Parathyroid adenoma (tissue), 2 donors: ENCODE measurements around the gene PI4K2A.

ENCODE experiments used
- H2AFZ ChIP-seq: fragments of 300-600 bp; sonication (generic); one replicate; pipeline ENCODE4 v1.7.0; 2017; ENCODE audit warnings: antibody characterized with exemption, mild to moderate bottlenecking
- H3K27ac ChIP-seq: fragments of 300-600 bp; sonication (generic); one replicate; pipeline ENCODE4 v1.7.0; 2017
- H3K27me3 ChIP-seq: fragments of 300-600 bp; sonication (generic); one replicate; pipeline ENCODE4 v1.7.0; 2017; ENCODE audit warnings: low read length; ENCODE audit not compliant: control insufficient read depth, insufficient read depth
- H3K36me3 ChIP-seq: fragments of 300-600 bp; sonication (generic); one replicate; pipeline ENCODE4 v1.7.0; 2017; ENCODE audit warnings: low read length; ENCODE audit not compliant: control insufficient read depth, insufficient read depth
- H3K4me1 ChIP-seq: fragments of 300-600 bp; sonication (generic); one replicate; pipeline ENCODE4 v1.7.0; 2017; ENCODE audit warnings: control low read depth
- H3K4me2 ChIP-seq: fragments of 300-600 bp; sonication (generic); one replicate; pipeline ENCODE4 v1.7.0; 2017; ENCODE audit warnings: low read length
- H3K4me3 ChIP-seq: fragments of 300-600 bp; sonication (generic); one replicate; pipeline ENCODE4 v1.7.0; 2017; ENCODE audit warnings: low read depth, low read length
- H3K79me2 ChIP-seq: fragments of 300-600 bp; sonication (generic); one replicate; pipeline ENCODE4 v1.7.0; 2017; ENCODE audit warnings: control low read depth
- H3K9ac ChIP-seq: fragments of 300-600 bp; sonication (generic); one replicate; pipeline ENCODE4 v1.7.0; 2017; ENCODE audit warnings: mild to moderate bottlenecking
- H3K9me3 ChIP-seq: fragments of 300-600 bp; sonication (generic); one replicate; pipeline ENCODE4 v1.7.0; 2017; ENCODE audit warnings: low read length; ENCODE audit not compliant: control insufficient read depth
- CTCF ChIP-seq: fragments of 300-600 bp; sonication (generic); IDR thresholded peaks from one replicate; pipeline ENCODE4 v1.7.0; 2017; ENCODE audit warnings: antibody characterized with exemption, mild to moderate bottlenecking
- donor health status: primary hyperparathyroidism.

PI4K2A gene

GRCh38 chr10:97666992-97667391 is 26.5 kb downstream of the PI4K2A start:
- TF ChIP-seq CTCF: no peak
- Histone ChIP-seq H3K4me1 (no peaks in the 10 kb centered on the region), H3K4me2 (no peak overlapping the region), H3K9me3 (no peaks in the 10 kb centered on the region), H2AFZ (no peak overlapping the region), H3K27ac (no peak overlapping the region), H3K79me2 (no peaks in the 10 kb centered on the region), H3K36me3 (no peaks in the 10 kb centered on the region), H3K9ac (no peak overlapping the region), H3K27me3 (no peaks in the 10 kb centered on the region), H3K4me3 (no peak overlapping the region)

GRCh38 chr10:97667463-97667862 is 27.0 kb downstream of the PI4K2A start:
- H3K4me1 ChIP-seq: no peaks in the 10 kb centered on the region
- no peaks in the 10 kb centered on the region for H3K27me3 ChIP-seq
- H3K36me3 ChIP-seq: no peaks in the 10 kb centered on the region
- no peaks in the 10 kb centered on the region for H3K9me3 ChIP-seq
- no peak overlapping the region for H3K4me2 ChIP-seq
- no peak overlapping the region for H2AFZ ChIP-seq
- no peak overlapping the region for H3K9ac ChIP-seq
- no peak for TF ChIP-seq CTCF
- no peaks in the 10 kb centered on the region for H3K79me2 ChIP-seq
- H3K4me3 ChIP-seq: no peak overlapping the region
- no peak overlapping the region for H3K27ac ChIP-seq

- H3K4me3 ChIP-seq: no peak overlapping the region
- H2AFZ ChIP-seq: no peak overlapping the region
- no peaks in the 10 kb centered on the region for H3K36me3 ChIP-seq
- no peaks in the 10 kb centered on the region for H3K4me1 ChIP-seq
- H3K9me3 ChIP-seq: no peaks in the 10 kb centered on the region
- no peak overlapping the region for H3K9ac ChIP-seq
- no peak overlapping the region for H3K4me2 ChIP-seq
- no peaks in the 10 kb centered on the region for H3K79me2 ChIP-seq
- H3K27me3 ChIP-seq: no peaks in the 10 kb centered on the region
- TF ChIP-seq CTCF: no peak
- no peak overlapping the region for H3K27ac ChIP-seq
These were observed 29.1 kb downstream of the PI4K2A start for GRCh38 chr10:97669571-97669970.

- no peak overlapping the region for H2AFZ ChIP-seq
- no peak overlapping the region for H3K4me2 ChIP-seq
- no peaks in the 10 kb centered on the region for H3K79me2 ChIP-seq
- H3K9ac ChIP-seq: no peak overlapping the region
- no peaks in the 10 kb centered on the region for H3K9me3 ChIP-seq
- TF ChIP-seq CTCF: no peak
- H3K27ac ChIP-seq: no peak overlapping the region
- no peaks in the 10 kb centered on the region for H3K27me3 ChIP-seq
- no peak overlapping the region for H3K4me3 ChIP-seq
- no peaks in the 10 kb centered on the region for H3K36me3 ChIP-seq
- no peaks in the 10 kb centered on the region for H3K4me1 ChIP-seq
These were observed 33.5 kb downstream of the PI4K2A start for GRCh38 chr10:97673736-97674525.

GRCh38 chr10:97675222-97675621 is 34.8 kb downstream of the PI4K2A start:
- Histone ChIP-seq H3K27ac (no peak overlapping the region), H3K36me3 (no peaks in the 10 kb centered on the region), H2AFZ (no peak overlapping the region)

More at GRCh38 chr10:97675222-97675621, 34.8 kb downstream of the PI4K2A start:
- Histone ChIP-seq H3K4me1 (no peaks in the 10 kb centered on the region), H3K9me3 (no peaks in the 10 kb centered on the region), H3K79me2 (no peaks in the 10 kb centered on the region), H3K9ac (no peak overlapping the region), H3K4me2 (no peak overlapping the region), H3K4me3 (no peak overlapping the region), H3K27me3 (no peaks in the 10 kb centered on the region)
- no peak for TF ChIP-seq CTCF
